ENCODE measurements around the gene TMEM258. TPM values are rescaled to one million over a fixed set of nuclear protein-coding genes. Genes with fewer than 3 reads are reported as not detected.

The TMEM258 gene
- total and polyA plus RNA-seq, 9 of the 15 experiments (the other 6 are each of a cell fraction or from before 2014, with no cell fraction given), result 97.2 to 856 (median 231) TPM

DNA sequence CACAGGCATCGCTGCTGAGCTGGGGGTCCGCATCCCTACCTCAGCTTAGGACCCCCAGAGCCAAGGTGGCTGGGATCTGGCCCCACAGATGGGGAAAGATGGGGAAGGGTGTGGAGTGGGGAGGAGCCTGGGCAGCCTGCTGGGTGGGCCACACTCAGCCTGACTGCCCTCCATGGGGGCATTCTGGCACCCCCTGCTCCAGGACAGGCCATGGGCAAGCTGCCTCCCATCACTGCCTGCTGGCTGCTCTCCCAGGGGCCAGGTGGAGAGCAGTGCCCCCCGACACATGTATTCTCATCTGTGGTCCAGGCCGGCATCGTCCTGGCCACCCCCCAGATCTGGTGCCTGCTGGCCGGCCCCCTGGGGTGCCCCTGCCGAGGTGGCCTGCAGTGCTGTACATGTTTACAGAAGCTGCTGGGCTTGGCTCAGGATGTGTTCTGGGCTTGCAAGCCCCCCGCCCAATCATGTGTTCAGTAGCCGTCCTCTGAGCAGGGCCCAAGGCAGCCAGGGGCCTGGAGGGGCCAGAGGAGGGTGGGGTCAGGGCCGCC is 47.7 kb downstream of the TMEM258 start:
- no peaks in the 10 kb centered on the region for H3K9me1 ChIP-seq (ENCODE audit: control insufficient read depth, insufficient read depth, low read length)
- no peaks in the 10 kb centered on the region for H3K36me3 ChIP-seq (ENCODE audit: control insufficient read depth, insufficient read depth, low read length)
- H3K9me3 ChIP-seq (replicated peaks; ENCODE audit: control insufficient read depth, insufficient read depth, low read depth, low read length), result no peaks in the 10 kb centered on the region
- intact Hi-C loops (cut with micrococcal nuclease), result loop anchor here (5.0 kb wide), 1 partner anchor 363 kb away; no protein-coding TSS in a partner anchor
- ATAC-seq (no peak), FAIRE-seq (no peak), DNase-seq (ENCODE audit: extremely low read depth in 1 of 4, low spot score in 3 of 4) (no peak)
- no peak overlapping the region for H3K4me3 ChIP-seq
- CTCF ChIA-PET (ENCODE audit: low intra/inter-chr PET ratio), result no interaction called here
- no peak overlapping the region for H3K4me2 ChIP-seq (ENCODE audit: insufficient read depth, low read length)
- in situ Hi-C loops (cut with MboI), result loop anchor here (5.0 kb wide), 1 partner anchor 48 kb away; the partner anchor contains the start of genes FEN1 and TMEM258
- peaks cover 27 to 83% of the 10 kb centered on the region in 2 experiments for H3K4me1 ChIP-seq (replicated peaks in 1 of 2; ENCODE audit: control insufficient read depth in 2 of 2, insufficient read depth in 2 of 2, low read length in 2 of 2)
- POLR2A ChIA-PET, result interaction anchor here (1.6 to 1.7 kb wide), 3 partner anchors 20 to 47 kb away, joined by 5 to 7 read pairs (median 7); partner anchors contain the start of gene TMEM258
- H3K79me2 ChIP-seq (ENCODE audit: control insufficient read depth, insufficient read depth, low read length), result no peaks in the 10 kb centered on the region
- no peaks in the 10 kb centered on the region for H3K27me3 ChIP-seq (ENCODE audit: control insufficient read depth in 2 of 2, insufficient read depth in 2 of 2, low read length in 2 of 2)
- no peak overlapping the region for H3K27ac ChIP-seq (ENCODE audit: extremely low read depth, low read depth, low read length)
- H4K20me1 ChIP-seq (replicated peaks; ENCODE audit: control insufficient read depth, insufficient read depth, low read length), result no peaks in the 10 kb centered on the region
- no TSS peak for BruUV-seq (replicated peaks)
- TF ChIP-seq YBX1 (IDR thresholded peaks at IDR 0.05) (no peak), PCBP1 (IDR thresholded peaks at IDR 0.05; ENCODE audit: low read depth, low read length, poor library complexity, severe bottlenecking) (peak; percentile 15)
- H2AFZ ChIP-seq (ENCODE audit: low read depth, low read length), result no peak overlapping the region
- WGBS (ENCODE audit: insufficient coverage, low coverage, missing lambda C conversion rate), result 47% methylated on average over 8 of the region's 10 CpGs
- peak overlapping the region in 1 of 2 experiments; percentile 52; a peak in 1 of 4 replicates for H3K9ac ChIP-seq (ENCODE audit: insufficient read depth in 1 of 2, low read depth in 2 of 2, low read length in 2 of 2)

- FAIRE-seq (no peak), DNase-seq (ENCODE audit: extremely low read depth in 1 of 4, low spot score in 3 of 4) (no peak), ATAC-seq (no peak)
- POLR2A ChIA-PET, result interaction anchor here (1.5 to 1.7 kb wide), 4 partner anchors 20 to 48 kb away, joined by 5 to 7 read pairs (median 7); partner anchors contain the start of genes FEN1 and TMEM258
- CTCF ChIA-PET (ENCODE audit: low intra/inter-chr PET ratio), result no interaction called here
- Histone ChIP-seq H3K9me3 (replicated peaks; ENCODE audit: control insufficient read depth, insufficient read depth, low read depth, low read length) (no peaks in the 10 kb centered on the region), H3K4me1 (replicated peaks in 1 of 2; ENCODE audit: control insufficient read depth in 2 of 2, insufficient read depth in 2 of 2, low read length in 2 of 2) (peaks cover 22 to 82% of the 10 kb centered on the region in 2 experiments), H3K36me3 (ENCODE audit: control insufficient read depth, insufficient read depth, low read length) (no peaks in the 10 kb centered on the region), H3K4me2 (ENCODE audit: insufficient read depth, low read length) (no peak overlapping the region), H3K9ac (ENCODE audit: insufficient read depth in 1 of 2, low read depth in 2 of 2, low read length in 2 of 2) (peak overlapping the region in 1 of 2 experiments; percentile 82; a peak in 2 of 4 replicates), H2AFZ (ENCODE audit: low read depth, low read length) (peak overlapping the region; percentile 47; the same call in 1 of the 2 replicates), H3K27me3 (ENCODE audit: control insufficient read depth in 2 of 2, insufficient read depth in 2 of 2, low read length in 2 of 2) (no peaks in the 10 kb centered on the region), H3K4me3 (no peak overlapping the region), H3K79me2 (ENCODE audit: control insufficient read depth, insufficient read depth, low read length) (no peaks in the 10 kb centered on the region), H4K20me1 (replicated peaks; ENCODE audit: control insufficient read depth, insufficient read depth, low read length) (no peaks in the 10 kb centered on the region), H3K27ac (ENCODE audit: extremely low read depth, low read depth, low read length) (no peak overlapping the region), H3K9me1 (ENCODE audit: control insufficient read depth, insufficient read depth, low read length) (no peaks in the 10 kb centered on the region)
- 42% methylated on average over 17 of the region's 20 CpGs for WGBS (ENCODE audit: insufficient coverage, low coverage, missing lambda C conversion rate)
- intact Hi-C loops (cut with micrococcal nuclease), result no loop called here
- BruUV-seq (replicated peaks), result no TSS peak
- in situ Hi-C loops (cut with MboI), result no loop called here
- peak in 1 of 2 experiments; percentile 11 for TF ChIP-seq E2F6 (IDR thresholded peaks at IDR 0.05; ENCODE audit: borderline replicate concordance in 1 of 2, extremely low read depth in 1 of 2, insufficient read depth in 1 of 2, insufficient read length in 1 of 2, low read depth in 1 of 2, low read length in 1 of 2, poor library complexity in 1 of 2, severe bottlenecking in 1 of 2)
- TF ChIP-seq CCAR2 (IDR thresholded peaks at IDR 0.05; ENCODE audit: low read depth, low read length), result no peak
- TF ChIP-seq BMI1 (IDR thresholded peaks at IDR 0.05; ENCODE audit: low read length), result no peak
- 0 out of 2 replicates have a peak, but pooled peaks have one; percentile 24 for TF ChIP-seq RBFOX2 (IDR thresholded peaks at IDR 0.05; ENCODE audit: low read depth, low read length)
- TF ChIP-seq PRDM10 (IDR thresholded peaks at IDR 0.05; ENCODE audit: partially characterized antibody), result no peak
- TF ChIP-seq ILK (tag; IDR thresholded peaks at IDR 0.05; ENCODE audit: borderline replicate concordance, low read depth), result no peak
- TF ChIP-seq ZNF707 (CRISPR knock-in tag; conservative IDR thresholded peaks at IDR 0.05), result no peak
- TF ChIP-seq PCBP1 (IDR thresholded peaks at IDR 0.05; ENCODE audit: low read depth, low read length, poor library complexity, severe bottlenecking), result peak; percentile 28
Observed at GRCh38 chr11:61744181-61744580, 48.2 kb downstream of the TMEM258 start.

All from K562 (cell line).